ENCODE results near the gene BABAM2.

BABAM2 gene

GRCh38 chr2:28357055-28357454, 466.5 kb downstream of the BABAM2 start:
- no peak for TF ChIP-seq CTCF (conservative IDR thresholded peaks at IDR 0.05; ENCODE audit: control insufficient read depth, insufficient read depth, low read depth, low read length)
- H3K4me3 ChIP-seq (ENCODE audit: control insufficient read depth, low read depth, low read length): no peak overlapping the region
- no peak for DNase-seq (ENCODE audit: low read depth)

GRCh38 chr2:28357948-28358667, 467.6 kb downstream of the BABAM2 start:
- TF ChIP-seq CTCF (conservative IDR thresholded peaks at IDR 0.05; ENCODE audit: control insufficient read depth, insufficient read depth, low read depth, low read length): no peak
- H3K4me3 ChIP-seq (ENCODE audit: control insufficient read depth, low read depth, low read length): no peak overlapping the region
- no peak for DNase-seq (ENCODE audit: low read depth)

- H3K4me3 ChIP-seq (ENCODE audit: control insufficient read depth, low read depth, low read length): no peak overlapping the region
- TF ChIP-seq CTCF (conservative IDR thresholded peaks at IDR 0.05; ENCODE audit: control insufficient read depth, insufficient read depth, low read depth, low read length): no peak
- no peak for DNase-seq (ENCODE audit: low read depth)
Measured at GRCh38 chr2:28358668-28359201, 468.2 kb downstream of the BABAM2 start.

- DNase-seq (ENCODE audit: low read depth): no peak
- no peak for TF ChIP-seq CTCF (conservative IDR thresholded peaks at IDR 0.05; ENCODE audit: control insufficient read depth, insufficient read depth, low read depth, low read length)
- H3K4me3 ChIP-seq (ENCODE audit: control insufficient read depth, low read depth, low read length): no peak overlapping the region
Measured at GRCh38 chr2:28359222-28360057, 468.9 kb downstream of the BABAM2 start.

- no peak overlapping the region for H3K4me3 ChIP-seq (ENCODE audit: control insufficient read depth, low read depth, low read length)
- no peak for TF ChIP-seq CTCF (conservative IDR thresholded peaks at IDR 0.05; ENCODE audit: control insufficient read depth, insufficient read depth, low read depth, low read length)
- no peak for DNase-seq (ENCODE audit: low read depth)
Measured at GRCh38 chr2:28360058-28360717, 469.7 kb downstream of the BABAM2 start.

GRCh38 chr2:28360718-28361293, 470.3 kb downstream of the BABAM2 start:
- DNase-seq (ENCODE audit: low read depth): peak; percentile 90
- no peak for TF ChIP-seq CTCF (conservative IDR thresholded peaks at IDR 0.05; ENCODE audit: control insufficient read depth, insufficient read depth, low read depth, low read length)
- no peak overlapping the region for H3K4me3 ChIP-seq (ENCODE audit: control insufficient read depth, low read depth, low read length)
